GM04503 (cell line): Measurements from ENCODE around the gene MCM9.
"Not testable (repeated sequence)": the region's sequence is repeated elsewhere in the genome, so short reads cannot be mapped to it uniquely, and the experiment has no call there.

Experiments used
- DNase-seq: peaks from one replicate; pipeline ENCODE4 v3.0.0-alpha.2; 2012; ENCODE audit warnings: low read depth

Gene MCM9

DNA sequence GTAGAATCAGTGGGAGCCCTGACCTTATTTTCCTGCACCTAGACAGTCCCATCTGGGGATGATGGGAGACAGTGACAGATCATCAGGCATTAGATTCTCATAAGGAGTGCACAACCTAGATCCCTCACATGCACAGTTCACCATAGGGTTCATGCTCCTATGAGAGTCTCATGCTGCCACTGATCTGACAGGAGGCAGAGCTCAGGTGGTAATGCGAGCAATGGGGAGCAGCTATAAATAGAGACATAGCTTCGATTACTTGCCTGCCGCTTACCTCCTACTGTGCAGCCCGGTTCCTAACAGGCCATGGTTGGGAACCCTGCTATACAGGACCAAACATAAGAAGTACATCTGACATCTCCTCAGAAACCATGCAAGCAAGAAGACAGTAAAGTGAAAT is 72.5 kb downstream of the MCM9 start:
- no peak for DNase-seq

DNA sequence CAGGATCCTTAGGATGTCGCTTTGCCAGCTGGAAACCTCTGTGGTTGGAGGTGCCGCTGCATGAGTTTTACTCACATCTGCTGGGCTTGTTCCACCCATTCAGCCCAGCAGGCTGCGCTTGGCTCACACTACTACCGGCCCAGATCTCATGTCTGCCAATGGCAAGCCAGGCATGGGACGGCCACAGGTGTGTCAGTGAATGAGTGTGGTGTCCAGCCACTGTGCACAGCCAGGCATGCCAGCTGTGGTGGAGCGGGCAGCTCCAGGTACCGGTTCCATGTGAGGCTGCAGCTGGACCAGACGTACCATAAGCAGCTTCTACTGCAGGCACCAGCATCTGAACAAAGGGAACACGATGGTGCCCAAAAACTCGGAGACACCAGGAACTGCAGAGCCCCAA is 74.1 kb downstream of the MCM9 start:
- no peak for DNase-seq

- no peak for DNase-seq
These were observed 74.6 kb downstream of the MCM9 start for GRCh38 chr6:118860363-118860762.

- no peak for DNase-seq
These were observed 75.4 kb downstream of the MCM9 start for GRCh38 chr6:118859517-118860064.

GRCh38 chr6:118856301-118856700 is 78.7 kb downstream of the MCM9 start:
- DNase-seq: no peak

- no peak for DNase-seq
These were observed 81.6 kb downstream of the MCM9 start for GRCh38 chr6:118853408-118853807.

DNA sequence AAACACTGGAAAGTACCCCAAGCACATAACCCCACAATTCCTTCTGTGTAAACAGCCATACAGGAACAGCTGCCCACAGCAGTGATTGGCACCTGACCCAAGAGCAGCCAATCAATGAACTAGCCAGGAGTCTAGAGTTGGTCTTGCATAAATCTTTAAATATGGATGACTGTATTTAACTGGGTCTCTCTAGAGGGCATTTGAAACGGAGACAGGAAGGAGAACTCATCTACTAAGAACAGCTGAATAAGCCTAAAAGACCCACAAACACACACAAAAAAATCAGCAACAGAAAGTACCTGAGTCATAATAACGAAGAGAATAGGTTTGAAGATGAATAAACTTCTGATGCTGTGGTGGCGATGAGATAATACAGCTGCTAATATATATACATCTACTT is 90.0 kb downstream of the MCM9 start:
- DNase-seq: no peak

DNA sequence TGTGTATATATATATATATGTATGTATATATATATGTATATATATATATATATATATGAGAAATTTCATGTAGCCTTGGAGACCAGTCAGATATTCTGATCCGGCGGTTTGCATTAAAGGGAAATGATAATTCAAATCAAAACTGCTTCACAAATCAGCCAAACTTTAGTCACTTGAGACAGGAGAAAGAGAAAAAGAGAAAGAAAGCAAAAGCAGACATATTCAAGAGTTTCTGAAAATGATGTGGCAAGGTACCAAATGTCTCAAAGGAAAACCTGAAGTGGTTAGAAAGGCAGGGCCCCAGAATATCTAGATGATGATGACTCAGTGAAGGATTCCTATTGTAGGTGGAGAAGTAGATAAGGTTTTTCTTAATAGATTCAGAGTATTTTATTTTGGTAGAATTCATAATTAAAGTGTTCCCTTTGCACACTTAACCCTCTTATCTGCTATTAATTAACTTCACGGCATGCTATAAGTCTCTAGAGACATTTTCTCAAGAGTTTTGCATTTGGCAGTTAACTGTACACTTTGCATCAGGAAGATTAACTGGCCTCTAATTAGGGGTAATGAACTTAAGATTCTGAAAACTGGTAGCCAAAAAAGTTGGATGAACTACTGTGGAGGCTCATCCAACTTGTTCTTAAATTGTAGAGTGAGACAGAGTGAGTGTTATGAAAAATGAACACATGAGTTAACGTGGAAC is 91.1 kb downstream of the MCM9 start:
- no peak for DNase-seq

- no peak for DNase-seq
These were observed 104.3 kb downstream of the MCM9 start for GRCh38 chr6:118830691-118831090.

DNA sequence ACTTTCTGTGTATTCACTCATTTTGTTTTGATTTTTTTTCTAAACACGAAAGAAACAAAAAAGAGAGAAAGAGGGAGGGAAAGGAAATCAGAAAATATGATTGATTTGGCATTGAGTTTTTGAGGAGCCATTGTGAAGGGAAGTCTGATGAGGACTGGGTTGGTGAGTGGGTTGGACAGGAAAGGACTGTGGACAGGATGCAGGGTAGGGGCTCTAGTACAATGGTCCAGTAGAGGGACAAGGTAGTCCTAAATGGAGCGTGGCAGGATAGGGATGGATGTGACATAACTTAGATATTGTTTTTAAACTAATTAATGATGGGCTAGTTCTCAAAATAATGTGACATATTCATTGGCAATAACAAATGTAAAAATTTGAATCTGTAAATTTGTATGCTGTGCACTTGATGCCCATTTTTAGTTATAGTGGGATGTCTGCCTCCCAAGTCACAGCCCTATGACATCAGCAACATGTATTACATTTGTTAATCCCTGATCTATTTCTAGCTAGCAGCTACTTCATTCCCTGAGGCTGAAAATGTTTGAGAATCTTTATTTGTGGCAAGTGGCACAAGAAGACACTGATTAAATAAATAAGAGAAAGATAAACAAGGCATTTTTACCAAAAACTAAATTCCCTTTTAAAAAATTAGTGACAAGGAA is 105.0 kb downstream of the MCM9 start:
- DNase-seq: no peak

DNA sequence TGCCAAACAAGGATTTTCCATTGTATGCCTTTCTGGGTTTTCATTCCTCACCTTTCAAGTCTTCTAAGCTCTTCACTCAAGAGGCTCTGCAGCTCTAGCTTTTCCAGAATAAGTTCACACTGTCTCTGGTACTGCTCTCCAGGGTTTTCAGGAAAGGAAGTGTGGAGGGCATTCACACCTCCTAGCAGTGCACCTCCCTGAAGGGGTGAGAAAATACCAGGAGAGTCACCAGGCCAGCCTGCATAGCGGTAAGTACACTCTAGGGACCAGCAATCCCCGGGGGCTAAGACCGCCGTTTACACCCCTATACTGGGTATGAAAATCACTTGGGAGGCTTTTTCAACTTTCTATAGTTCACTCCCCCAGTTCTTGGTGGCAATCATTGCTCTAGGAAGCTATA is 108.9 kb downstream of the MCM9 start:
- no peak for DNase-seq

- DNase-seq: no peak
These were observed 109.3 kb downstream of the MCM9 start for GRCh38 chr6:118825661-118826060.

GRCh38 chr6:118815495-118815894 is 119.5 kb downstream of the MCM9 start:
- DNase-seq: no peak

DNA sequence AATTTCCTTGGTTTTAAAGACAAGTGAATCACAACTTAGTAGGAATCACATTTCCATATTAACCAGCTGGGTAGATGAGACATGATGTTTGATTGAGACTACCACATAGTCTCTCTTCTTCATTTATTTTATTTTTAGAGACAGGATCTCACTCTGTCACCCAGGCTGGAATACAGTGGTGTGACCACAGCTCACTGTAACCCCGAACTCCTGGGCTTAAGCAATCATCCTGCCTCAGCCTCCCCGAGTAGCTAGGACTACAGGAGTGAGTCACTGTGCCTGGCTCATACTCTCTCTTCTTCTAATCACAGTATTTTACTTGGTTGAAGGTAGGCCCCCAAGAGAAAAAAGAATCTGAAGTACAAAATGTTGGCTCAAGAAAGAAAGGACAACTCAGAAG is 121.2 kb downstream of the MCM9 start:
- peak; percentile 6 for DNase-seq

DNA sequence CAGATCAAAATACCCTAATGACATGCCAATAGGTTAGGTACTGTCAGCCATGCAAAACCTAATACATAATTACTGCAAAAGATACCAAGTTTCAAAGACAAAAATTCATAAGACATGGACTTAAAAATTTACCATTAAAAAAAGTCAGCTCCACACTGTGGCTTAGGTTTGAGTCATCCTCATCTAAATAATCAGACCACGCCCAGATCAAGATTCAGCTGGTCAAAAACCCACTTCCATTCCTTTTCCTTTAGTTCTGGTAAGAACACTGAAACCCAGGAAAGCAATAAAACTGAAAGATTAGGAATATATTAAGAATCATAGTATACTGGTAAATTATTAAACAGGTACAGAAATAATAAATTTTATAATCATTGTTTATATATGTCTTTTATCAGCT is 122.0 kb downstream of the MCM9 start:
- DNase-seq: no peak

DNA sequence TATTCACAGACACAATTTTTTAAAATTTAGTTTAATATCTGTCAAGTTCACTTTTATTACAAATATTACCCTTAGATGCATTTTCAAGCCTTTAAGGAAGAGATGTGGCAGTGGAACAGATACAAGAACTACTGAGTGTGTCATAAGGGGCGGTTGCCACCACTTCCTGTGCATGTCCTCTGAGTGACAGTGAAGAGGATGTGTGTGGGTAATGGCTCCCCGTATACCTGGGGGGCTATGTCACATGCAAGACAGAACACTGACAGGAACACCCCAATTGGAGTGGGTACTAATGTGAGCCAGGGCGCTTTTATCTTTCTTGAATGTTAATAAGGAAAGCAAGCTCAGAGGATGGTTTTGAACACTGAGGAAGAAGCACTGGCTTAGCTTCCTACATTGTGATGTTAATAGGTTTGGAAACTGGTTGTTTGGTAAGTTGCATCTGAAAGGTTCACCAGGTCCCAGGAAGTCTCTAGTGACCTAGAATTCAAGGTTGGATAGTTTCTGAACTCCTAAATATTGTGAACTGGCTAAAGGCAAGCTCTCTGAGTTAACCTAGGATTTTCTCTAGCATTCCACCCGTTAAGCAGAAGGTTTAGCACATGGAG is 124.4 kb downstream of the MCM9 start:
- DNase-seq: no peak

DNA sequence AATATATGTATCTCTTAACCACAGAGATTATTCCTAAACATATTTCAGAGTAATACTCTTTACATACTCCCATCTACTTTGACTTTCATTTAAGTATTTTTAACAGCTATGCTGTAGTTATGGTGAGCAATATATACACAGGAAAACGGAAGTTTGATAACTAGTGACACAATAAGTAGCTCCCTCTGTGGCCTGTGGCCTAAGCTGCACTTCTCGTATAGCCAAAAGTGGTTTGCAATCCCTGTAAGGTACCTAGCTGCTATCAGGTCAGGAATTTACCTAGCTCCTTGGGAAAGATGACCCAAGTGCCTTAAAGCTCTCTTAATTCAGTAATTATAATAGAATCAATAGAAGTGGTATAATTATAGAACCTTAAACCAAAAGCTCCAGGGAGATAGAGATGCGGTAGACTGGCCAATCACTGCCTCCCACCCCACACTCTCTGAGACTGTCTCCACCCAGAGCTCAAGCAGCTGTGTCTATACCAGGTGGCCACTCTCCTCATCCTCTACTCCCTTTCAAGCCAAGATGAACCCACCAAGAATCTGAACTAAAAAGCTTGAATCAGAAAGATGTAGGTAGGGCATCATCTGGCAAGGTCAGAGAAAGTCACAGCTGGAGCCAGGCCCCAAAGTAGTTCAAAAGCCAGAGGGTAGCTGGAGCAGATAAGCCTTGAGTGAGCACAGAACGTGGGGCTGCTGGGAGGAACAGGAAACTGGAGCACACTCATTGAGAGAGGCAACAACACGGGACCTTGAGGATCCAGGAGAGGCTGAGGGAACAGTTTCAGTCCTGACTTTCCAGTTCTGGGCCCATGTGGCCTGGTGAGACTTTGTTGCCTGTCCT is 125.9 kb downstream of the MCM9 start:
- no peak for DNase-seq

GRCh38 chr6:118804091-118804490 is 130.9 kb downstream of the MCM9 start:
- no peak for DNase-seq

GRCh38 chr6:118801257-118801656 is 133.7 kb downstream of the MCM9 start:
- no peak for DNase-seq

DNA sequence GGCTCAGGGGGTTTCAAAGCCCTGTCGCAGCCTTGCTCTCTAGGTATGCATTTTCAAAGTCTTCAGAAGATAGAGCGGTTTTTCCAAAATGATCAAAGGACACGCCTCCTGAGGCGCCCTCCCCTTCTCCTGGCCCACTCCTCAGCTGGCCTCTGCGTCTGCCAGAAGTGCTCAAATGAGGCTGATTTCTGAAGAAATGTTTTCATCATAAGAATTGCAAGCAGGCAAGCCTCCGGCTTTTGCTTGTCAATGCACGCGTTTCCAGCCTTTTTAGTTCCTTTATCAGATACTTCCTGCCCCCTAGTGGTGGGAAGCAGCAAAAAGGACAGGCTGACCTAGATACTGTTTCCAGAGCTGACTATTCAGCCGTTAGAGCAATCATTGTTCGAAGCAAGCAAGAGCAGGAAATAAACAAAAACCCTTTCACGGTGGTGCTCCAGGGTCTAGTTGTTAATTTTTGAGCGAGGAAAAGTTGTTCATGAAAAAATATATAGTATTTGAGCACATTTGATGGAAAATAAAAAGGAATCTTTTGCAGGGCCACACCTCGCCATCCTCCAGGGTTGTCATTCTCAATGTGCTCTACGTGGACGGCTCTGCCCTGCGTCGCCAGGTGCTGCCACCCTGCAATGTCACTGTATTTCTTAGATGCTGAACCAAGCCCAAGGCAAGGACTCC is 134.4 kb downstream of the MCM9 start:
- DNase-seq: peak; percentile 30

GRCh38 chr6:118799826-118800225 is 135.1 kb downstream of the MCM9 start:
- DNase-seq: no peak

DNA sequence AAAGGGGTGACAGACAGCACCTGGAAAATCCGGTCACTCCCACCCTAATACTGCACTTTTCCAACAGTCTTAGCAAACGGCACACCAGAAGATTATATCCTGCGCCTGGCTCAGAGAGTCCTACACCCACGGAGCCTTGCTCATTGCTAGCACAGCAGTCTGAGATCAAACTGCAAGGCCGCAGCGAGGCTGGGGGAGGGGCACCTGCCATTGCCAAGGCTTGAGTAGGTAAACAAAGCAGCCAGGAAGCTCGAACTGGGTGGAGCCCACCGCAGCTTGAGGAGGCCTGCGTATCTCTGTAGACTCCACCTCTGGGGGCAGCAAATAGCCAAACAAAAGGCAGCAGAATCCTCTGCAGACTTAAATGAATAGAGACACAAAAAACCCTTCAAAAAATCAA is 138.4 kb downstream of the MCM9 start:
- DNase-seq: not testable (repeated sequence)
